HL-60 (cell line): ENCODE data around the gene PANX1.

ENCODE experiments used
- DNase-seq, 2 experiments: peaks; one replicate each; pipeline ENCODE4 v3.0.0-alpha.2; 2010 to 2020; ENCODE audit warnings: low read depth in 1 of 2, low spot score in 1 of 2
- H3K27ac ChIP-seq: fragments of 250-450 bp; sonication (Bioruptor Pico); replicated peaks from 2 replicates; pipeline ENCODE4 v1.5.1; 2020; ENCODE audit warnings: mild to moderate bottlenecking, moderate library complexity
- H3K27me3 ChIP-seq: fragments of 250-450 bp; sonication (Bioruptor Pico); 2 replicates; pipeline ENCODE4 v1.5.1; 2021; ENCODE audit warnings: mild to moderate bottlenecking, moderate library complexity; ENCODE audit not compliant: insufficient read depth, poor library complexity, severe bottlenecking
- H3K4me3 ChIP-seq: replicated peaks from 2 replicates; pipeline ENCODE4 v1.5.1; 2011; ENCODE audit warnings: mild to moderate bottlenecking, control low read depth, low read length; ENCODE audit not compliant: insufficient read depth
- GABPA ChIP-seq: IDR thresholded peaks from 2 replicates; pipeline ENCODE4 v1.6.1; 2012; ENCODE audit warnings: low read depth
- POLR2AphosphoS5 ChIP-seq: IDR thresholded peaks from 2 replicates; pipeline ENCODE4 v1.6.1; 2012; ENCODE audit warnings: low read depth
- SPI1 ChIP-seq: IDR thresholded peaks from 2 replicates; pipeline ENCODE4 v1.6.1; 2012; ENCODE audit warnings: low read depth, mild to moderate bottlenecking, borderline replicate concordance
- TF ChIP-seq, protein P1 (sequence below): IDR thresholded peaks from one replicate; pipeline ENCODE4 v1.5.1; 2011; ENCODE audit warnings: low read length, control low read depth, inconsistent platforms; ENCODE audit not compliant: insufficient read depth
- TF ChIP-seq, protein P2 (sequence below): IDR thresholded peaks from 2 replicates; pipeline ENCODE4 v1.6.1; 2012; ENCODE audit warnings: low read depth; ENCODE audit not compliant: insufficient replicate concordance

PANX1 gene

DNA sequence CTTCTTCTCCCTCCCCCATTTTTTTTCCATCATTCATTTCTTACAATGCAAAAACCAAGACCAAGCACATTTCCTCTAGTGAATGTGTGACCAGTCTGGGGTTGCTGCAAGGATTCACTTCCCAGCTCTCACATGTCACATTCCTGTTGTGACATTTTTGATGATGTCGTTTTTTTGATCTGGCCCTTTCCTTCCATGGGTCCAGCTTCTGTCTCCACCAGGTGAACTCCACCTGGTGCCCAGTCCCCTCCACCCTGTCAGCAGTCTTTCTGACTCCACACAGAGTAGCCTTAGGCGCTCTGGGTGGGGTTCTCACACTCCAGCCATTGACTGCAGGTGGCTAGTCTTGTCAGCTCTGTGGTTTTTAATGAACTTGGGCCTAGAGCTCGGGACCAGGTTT is 15.6 kb downstream of the PANX1 start:
- H3K27ac ChIP-seq = no peak overlapping the region
- TF ChIP-seq, protein P1, sequence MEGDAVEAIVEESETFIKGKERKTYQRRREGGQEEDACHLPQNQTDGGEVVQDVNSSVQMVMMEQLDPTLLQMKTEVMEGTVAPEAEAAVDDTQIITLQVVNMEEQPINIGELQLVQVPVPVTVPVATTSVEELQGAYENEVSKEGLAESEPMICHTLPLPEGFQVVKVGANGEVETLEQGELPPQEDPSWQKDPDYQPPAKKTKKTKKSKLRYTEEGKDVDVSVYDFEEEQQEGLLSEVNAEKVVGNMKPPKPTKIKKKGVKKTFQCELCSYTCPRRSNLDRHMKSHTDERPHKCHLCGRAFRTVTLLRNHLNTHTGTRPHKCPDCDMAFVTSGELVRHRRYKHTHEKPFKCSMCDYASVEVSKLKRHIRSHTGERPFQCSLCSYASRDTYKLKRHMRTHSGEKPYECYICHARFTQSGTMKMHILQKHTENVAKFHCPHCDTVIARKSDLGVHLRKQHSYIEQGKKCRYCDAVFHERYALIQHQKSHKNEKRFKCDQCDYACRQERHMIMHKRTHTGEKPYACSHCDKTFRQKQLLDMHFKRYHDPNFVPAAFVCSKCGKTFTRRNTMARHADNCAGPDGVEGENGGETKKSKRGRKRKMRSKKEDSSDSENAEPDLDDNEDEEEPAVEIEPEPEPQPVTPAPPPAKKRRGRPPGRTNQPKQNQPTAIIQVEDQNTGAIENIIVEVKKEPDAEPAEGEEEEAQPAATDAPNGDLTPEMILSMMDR = no peak
- TF ChIP-seq, protein P2, sequence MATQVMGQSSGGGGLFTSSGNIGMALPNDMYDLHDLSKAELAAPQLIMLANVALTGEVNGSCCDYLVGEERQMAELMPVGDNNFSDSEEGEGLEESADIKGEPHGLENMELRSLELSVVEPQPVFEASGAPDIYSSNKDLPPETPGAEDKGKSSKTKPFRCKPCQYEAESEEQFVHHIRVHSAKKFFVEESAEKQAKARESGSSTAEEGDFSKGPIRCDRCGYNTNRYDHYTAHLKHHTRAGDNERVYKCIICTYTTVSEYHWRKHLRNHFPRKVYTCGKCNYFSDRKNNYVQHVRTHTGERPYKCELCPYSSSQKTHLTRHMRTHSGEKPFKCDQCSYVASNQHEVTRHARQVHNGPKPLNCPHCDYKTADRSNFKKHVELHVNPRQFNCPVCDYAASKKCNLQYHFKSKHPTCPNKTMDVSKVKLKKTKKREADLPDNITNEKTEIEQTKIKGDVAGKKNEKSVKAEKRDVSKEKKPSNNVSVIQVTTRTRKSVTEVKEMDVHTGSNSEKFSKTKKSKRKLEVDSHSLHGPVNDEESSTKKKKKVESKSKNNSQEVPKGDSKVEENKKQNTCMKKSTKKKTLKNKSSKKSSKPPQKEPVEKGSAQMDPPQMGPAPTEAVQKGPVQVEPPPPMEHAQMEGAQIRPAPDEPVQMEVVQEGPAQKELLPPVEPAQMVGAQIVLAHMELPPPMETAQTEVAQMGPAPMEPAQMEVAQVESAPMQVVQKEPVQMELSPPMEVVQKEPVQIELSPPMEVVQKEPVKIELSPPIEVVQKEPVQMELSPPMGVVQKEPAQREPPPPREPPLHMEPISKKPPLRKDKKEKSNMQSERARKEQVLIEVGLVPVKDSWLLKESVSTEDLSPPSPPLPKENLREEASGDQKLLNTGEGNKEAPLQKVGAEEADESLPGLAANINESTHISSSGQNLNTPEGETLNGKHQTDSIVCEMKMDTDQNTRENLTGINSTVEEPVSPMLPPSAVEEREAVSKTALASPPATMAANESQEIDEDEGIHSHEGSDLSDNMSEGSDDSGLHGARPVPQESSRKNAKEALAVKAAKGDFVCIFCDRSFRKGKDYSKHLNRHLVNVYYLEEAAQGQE = no peak
- TF ChIP-seq POLR2AphosphoS5 (no peak), SPI1 (no peak), GABPA (no peak)
- no peak overlapping the region for H3K4me3 ChIP-seq
- H3K27me3 ChIP-seq = no peaks in the 10 kb centered on the region
- DNase-seq = no peak

DNA sequence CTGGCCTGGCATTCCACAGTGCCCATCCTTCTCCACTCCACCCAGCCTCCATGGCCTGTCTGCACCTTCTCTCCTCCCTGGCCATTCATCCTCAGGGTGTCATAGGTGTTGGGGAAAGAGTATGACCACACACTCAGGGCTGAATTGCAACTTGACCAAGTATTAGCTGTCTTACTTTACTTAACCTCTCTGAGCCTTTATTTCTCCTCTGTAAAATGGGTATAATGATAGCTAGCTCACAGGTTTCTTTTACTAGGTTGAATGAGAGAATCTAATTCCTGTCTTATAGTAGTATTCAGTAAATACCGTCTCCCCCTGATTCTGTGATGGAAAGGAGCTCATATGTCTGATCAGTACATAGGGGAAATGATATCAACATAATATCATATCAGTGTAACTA is 16.0 kb downstream of the PANX1 start:
- no peak for TF ChIP-seq SPI1
- H3K4me3 ChIP-seq = no peak overlapping the region
- H3K27me3 ChIP-seq = no peaks in the 10 kb centered on the region
- no peak for DNase-seq
- H3K27ac ChIP-seq = no peak overlapping the region

DNA sequence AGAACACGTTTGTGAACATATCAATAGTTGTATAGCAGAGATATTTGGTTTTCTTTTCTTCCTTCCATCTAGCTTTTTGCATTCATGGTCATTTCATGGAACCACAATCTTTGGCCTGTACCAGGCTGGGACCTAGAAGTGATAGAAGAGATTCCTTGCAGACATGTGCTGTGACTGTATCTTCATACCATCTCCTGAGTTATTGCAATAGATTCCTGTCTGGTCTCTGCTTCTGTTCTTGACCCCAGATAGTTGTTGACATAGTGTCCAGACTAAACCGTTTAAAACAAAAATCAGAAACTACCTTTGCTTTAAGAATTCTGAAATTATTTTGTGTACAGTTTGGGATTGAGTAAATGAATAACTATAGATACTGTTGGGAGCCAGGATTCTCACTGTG is 16.8 kb downstream of the PANX1 start:
- Histone ChIP-seq H3K4me3 (no peak overlapping the region), H3K27ac (no peak overlapping the region), H3K27me3 (no peaks in the 10 kb centered on the region)
- no peak for DNase-seq
- TF ChIP-seq GABPA (no peak), SPI1 (no peak), POLR2AphosphoS5 (no peak)
- TF ChIP-seq, protein P2 = no peak
- TF ChIP-seq, protein P1 = no peak

DNA sequence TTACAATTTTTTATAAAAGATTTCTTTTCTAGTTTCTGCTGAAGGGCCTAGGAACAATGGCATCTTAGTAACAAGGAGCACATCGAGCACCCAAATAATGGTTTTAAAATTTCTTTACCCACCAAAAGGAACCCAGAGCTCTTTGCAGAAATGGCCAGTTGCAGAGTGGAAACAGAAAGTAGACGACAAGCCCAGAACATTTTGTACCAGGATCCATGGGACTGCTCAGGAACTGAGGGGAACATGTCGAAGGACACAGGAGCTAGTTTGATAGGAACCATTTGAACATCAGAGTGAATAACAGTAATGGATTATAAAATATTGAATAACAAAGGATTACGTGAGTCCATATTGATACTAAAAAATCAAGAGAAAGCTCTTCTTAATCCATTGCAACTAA is 17.3 kb downstream of the PANX1 start:
- H3K4me3 ChIP-seq = no peak overlapping the region
- no peak for DNase-seq
- no peak for TF ChIP-seq GABPA
- TF ChIP-seq SPI1 = no peak
- no peak for TF ChIP-seq POLR2AphosphoS5
- TF ChIP-seq, protein P2 = no peak
- TF ChIP-seq, protein P1 = no peak
- no peak overlapping the region for H3K27ac ChIP-seq
- no peaks in the 10 kb centered on the region for H3K27me3 ChIP-seq
